Measurements from ENCODE around the gene ADCY4. TPM values are rescaled to one million over a fixed set of nuclear protein-coding genes. Genes with fewer than 3 reads are reported as not detected.

Gene ADCY4
- total and polyA plus RNA-seq, 2 donors (not counting 1 experiment from before 2014, with no cell fraction given) = 2.3 to 7.8 TPM

- no peak overlapping the region for H3K27ac Mint-ChIP-seq
- CTCF ChIA-PET = interaction anchor here (1.0 to 1.6 kb wide), 2 partner anchors 12 to 135 kb away, joined by 3 to 5 read pairs; partner anchors contain the start of gene TINF2
These were observed 42.8 kb upstream of the ADCY4 start for GRCh38 chr14:24377657-24378056.

DNA sequence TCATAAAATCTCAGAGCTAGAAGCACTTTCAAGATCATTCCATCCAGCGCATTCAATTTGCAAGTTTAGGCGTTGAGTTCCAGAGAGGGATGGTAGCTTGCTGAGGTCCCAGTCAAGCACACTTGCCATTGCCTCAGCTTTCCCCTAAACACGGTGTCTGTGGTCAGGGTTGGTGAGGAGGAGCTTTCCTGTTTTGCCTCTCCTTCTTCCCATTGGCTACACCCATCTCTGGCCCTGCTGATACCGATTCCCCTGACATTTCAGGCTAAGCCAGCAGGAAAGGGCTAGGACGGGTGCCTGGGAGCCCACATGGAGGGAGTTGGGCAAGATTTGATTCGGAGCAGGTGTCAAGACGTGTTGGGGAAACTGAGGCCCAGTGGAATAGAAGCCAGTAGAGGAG lies 42.3 kb upstream of the ADCY4 start:
- no peaks in the 10 kb centered on the region for H3K79me2 ChIP-seq (ENCODE audit: control insufficient read depth, insufficient read depth, low read length)
- ChIA-PET CTCF (interaction anchor here (1.0 kb wide), 1 partner anchor 11 kb away, joined by 5 read pairs; no protein-coding TSS in a partner anchor), POLR2A (no interaction called here)
- 86% methylated on average over 5 of the region's 7 CpGs for WGBS (ENCODE audit: insufficient coverage)
- intact Hi-C loops (cut with micrococcal nuclease) = no loop called here
- Mint-ChIP-seq H3K9me3 (ENCODE audit: insufficient read depth) (no peaks in the 10 kb centered on the region), H3K27ac (no peak overlapping the region), H3K27me3 (no peaks in the 10 kb centered on the region), H3K4me1 (no peaks in the 10 kb centered on the region), H3K4me3 (no peak overlapping the region)
- no peak for DNase-seq
- H3K4me2 ChIP-seq (replicated peaks; ENCODE audit: low read depth, low read length, poor library complexity, severe bottlenecking) = no peak overlapping the region
- no peak for ATAC-seq (ENCODE audit: low read depth)
- H4K20me1 ChIP-seq (ENCODE audit: control insufficient read depth, insufficient read depth, low read length, poor library complexity, severe bottlenecking) = no peaks in the 10 kb centered on the region
- no peaks in the 10 kb centered on the region for H3K9me3 ChIP-seq (ENCODE audit: control extremely low read depth in 1 of 3, control insufficient read depth in 2 of 3, insufficient read depth in 1 of 3, low read length in 2 of 3)
- no peaks in the 10 kb centered on the region for H3K36me3 ChIP-seq (replicated peaks in 1 of 2; ENCODE audit: control extremely low read depth in 1 of 2, control insufficient read depth in 1 of 2, extremely low read depth in 1 of 2, insufficient read depth in 2 of 2, low read length in 1 of 2)
- TF ChIP-seq CTCF (IDR thresholded peaks at IDR 0.05) = no peak
- no peak for TF ChIP-seq EZH2 (IDR thresholded peaks at IDR 0.05; ENCODE audit: borderline replicate concordance, insufficient read depth, low read depth, low read length, poor library complexity, severe bottlenecking)
- peaks cover 0 to 8% (median 0%) of the 10 kb centered on the region in 4 experiments for H3K27me3 ChIP-seq (replicated peaks in 1 of 4; ENCODE audit: control extremely low read depth in 1 of 4, control insufficient read depth in 3 of 4, insufficient read depth in 4 of 4, low read length in 3 of 4)
- H3K4me1 ChIP-seq (ENCODE audit: control insufficient read depth in 2 of 2, insufficient read depth in 2 of 2, low read length in 2 of 2) = no peaks in the 10 kb centered on the region
- H3K27ac ChIP-seq (ENCODE audit: low read length in 2 of 2) = no peak overlapping the region
- H3K4me3 ChIP-seq (ENCODE audit: control extremely low read depth in 1 of 5, extremely low read depth in 1 of 5, insufficient read depth in 1 of 5, low read depth in 2 of 5, low read length in 4 of 5) = no peak overlapping the region
- H3K9ac ChIP-seq (ENCODE audit: low read length) = no peak overlapping the region
- H2AFZ ChIP-seq (ENCODE audit: insufficient read depth, low read depth, low read length, poor library complexity, severe bottlenecking) = no peak overlapping the region

More at GRCh38 chr14:24377657-24378056, 42.8 kb upstream of the ADCY4 start:
- Histone ChIP-seq H3K4me2 (replicated peaks; ENCODE audit: low read depth, low read length, poor library complexity, severe bottlenecking) (no peak overlapping the region), H3K79me2 (ENCODE audit: control insufficient read depth, insufficient read depth, low read length) (no peaks in the 10 kb centered on the region), H3K36me3 (replicated peaks in 1 of 2; ENCODE audit: control extremely low read depth in 1 of 2, control insufficient read depth in 1 of 2, extremely low read depth in 1 of 2, insufficient read depth in 2 of 2, low read length in 1 of 2) (no peaks in the 10 kb centered on the region), H3K4me1 (ENCODE audit: control insufficient read depth in 2 of 2, insufficient read depth in 2 of 2, low read length in 2 of 2) (no peaks in the 10 kb centered on the region), H3K9ac (ENCODE audit: low read length) (no peak overlapping the region), H3K27me3 (replicated peaks in 1 of 4; ENCODE audit: control extremely low read depth in 1 of 4, control insufficient read depth in 3 of 4, insufficient read depth in 4 of 4, low read length in 3 of 4) (peaks cover 0 to 8% (median 0%) of the 10 kb centered on the region in 4 experiments), H4K20me1 (ENCODE audit: control insufficient read depth, insufficient read depth, low read length, poor library complexity, severe bottlenecking) (no peaks in the 10 kb centered on the region), H3K4me3 (ENCODE audit: control extremely low read depth in 1 of 5, extremely low read depth in 1 of 5, insufficient read depth in 1 of 5, low read depth in 2 of 5, low read length in 4 of 5) (no peak overlapping the region), H3K27ac (ENCODE audit: low read length in 2 of 2) (no peak overlapping the region), H3K9me3 (ENCODE audit: control extremely low read depth in 1 of 3, control insufficient read depth in 2 of 3, insufficient read depth in 1 of 3, low read length in 2 of 3) (no peaks in the 10 kb centered on the region), H2AFZ (ENCODE audit: insufficient read depth, low read depth, low read length, poor library complexity, severe bottlenecking) (no peak overlapping the region)
- ATAC-seq (ENCODE audit: low read depth) = no peak
- TF ChIP-seq EZH2 (IDR thresholded peaks at IDR 0.05; ENCODE audit: borderline replicate concordance, insufficient read depth, low read depth, low read length, poor library complexity, severe bottlenecking) (no peak), CTCF (IDR thresholded peaks at IDR 0.05) (no peak)
- no peaks in the 10 kb centered on the region for H3K27me3 Mint-ChIP-seq
- DNase-seq = no peak
- no peaks in the 10 kb centered on the region for H3K4me1 Mint-ChIP-seq
- intact Hi-C loops (cut with micrococcal nuclease) = no loop called here
- WGBS (ENCODE audit: insufficient coverage) = 51% methylated on average over 2 of the region's 2 CpGs
- H3K4me3 Mint-ChIP-seq = no peak overlapping the region
- POLR2A ChIA-PET = no interaction called here
- no peaks in the 10 kb centered on the region for H3K9me3 Mint-ChIP-seq (ENCODE audit: insufficient read depth)

Data from B cell (primary cell).